Muscle of leg (tissue), 16 donors: ENCODE results near the gene RILPL1. TPM values are rescaled to one million over a fixed set of nuclear protein-coding genes. Genes with fewer than 3 reads are reported as not detected.
"Not testable (repeated sequence)": the region's sequence is repeated elsewhere in the genome, so short reads cannot be mapped to it uniquely, and the experiment has no call there.

Experiments
- DNase-seq: peaks from one replicate; pipeline ENCODE4 v3.0.0; 2013
- H3K27ac ChIP-seq: one replicate; pipeline ENCODE4 v1.5.1; 2013; ENCODE audit warnings: mild to moderate bottlenecking, low read length, control low read depth
- H3K27me3 ChIP-seq: one replicate; pipeline ENCODE4 v1.6.1; 2013; ENCODE audit warnings: low read length; ENCODE audit not compliant: control insufficient read depth, insufficient read depth
- H3K36me3 ChIP-seq: one replicate; pipeline ENCODE4 v1.6.1; 2013; ENCODE audit warnings: low read length; ENCODE audit not compliant: control insufficient read depth, insufficient read depth
- H3K4me1 ChIP-seq: one replicate; pipeline ENCODE4 v1.6.1; 2013; ENCODE audit warnings: low read length; ENCODE audit not compliant: control insufficient read depth, insufficient read depth
- H3K4me3 ChIP-seq: one replicate; pipeline ENCODE4 v1.5.1; 2013; ENCODE audit warnings: low read length, control low read depth
- H3K9me3 ChIP-seq: replicated peaks from 2 replicates; pipeline ENCODE4 v1.6.1; 2013; ENCODE audit warnings: low read depth, low read length; ENCODE audit not compliant: control insufficient read depth
- WGBS: methylation state at CpG from one replicate; pipeline ENCODE4 v1.1.5; 2013; ENCODE audit warnings: missing lambda C conversion rate; ENCODE audit not compliant: insufficient coverage; 5-methylcytosine and 5-hydroxymethylcytosine counted together
- long read RNA-seq, 11 donors: transcript quantifications; one replicate each; lab custom pipeline, GENCODE V29; 2026
- polyA plus RNA-seq, 8 donors: library from polyadenylated mRNA; unstranded; fragments of 120-200 nt; gene quantifications; one replicate each; pipeline versions ENCODE4 v1.2.1 to v1.2.3, GENCODE V29; 2013; ENCODE audit warnings: inconsistent platforms in 1 of 8, low replicate concordance in 1 of 8; ENCODE audit not compliant: insufficient read length in 8 of 8, insufficient read depth in 1 of 8
- total RNA-seq: library from RNA; stranded (reverse); fragments of 120-200 nt; gene quantifications from one replicate; pipeline ENCODE4 v1.2.4, GENCODE V29; 2013

Gene RILPL1, protein sequence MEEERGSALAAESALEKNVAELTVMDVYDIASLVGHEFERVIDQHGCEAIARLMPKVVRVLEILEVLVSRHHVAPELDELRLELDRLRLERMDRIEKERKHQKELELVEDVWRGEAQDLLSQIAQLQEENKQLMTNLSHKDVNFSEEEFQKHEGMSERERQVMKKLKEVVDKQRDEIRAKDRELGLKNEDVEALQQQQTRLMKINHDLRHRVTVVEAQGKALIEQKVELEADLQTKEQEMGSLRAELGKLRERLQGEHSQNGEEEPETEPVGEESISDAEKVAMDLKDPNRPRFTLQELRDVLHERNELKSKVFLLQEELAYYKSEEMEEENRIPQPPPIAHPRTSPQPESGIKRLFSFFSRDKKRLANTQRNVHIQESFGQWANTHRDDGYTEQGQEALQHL
- total RNA-seq = 26.2 TPM
- polyA plus RNA-seq = 10 to 100 TPM; 24.8 to 38.3 (median 30.9) TPM
- long read RNA-seq, donor 1, transcript RILPL1-204 (1 exons, 3,894 nt) = major isoform, 8 of 14 reads
- long read RNA-seq, donor 1, partial matches to known transcripts = 0 of 14 reads
- long read RNA-seq, donor 1, other reads (novel, unspliced or antisense) = 0 of 14 reads
- long read RNA-seq, donor 2, partial matches to known transcripts = 0 of 1 reads
- long read RNA-seq, donor 2, other reads (novel, unspliced or antisense) = 0 of 1 reads
- long read RNA-seq, donor 3, transcript RILPL1-202 (7 exons, 3,932 nt) = major isoform, 7 of 11 reads
- long read RNA-seq, donor 3, partial matches to known transcripts = 0 of 11 reads
- long read RNA-seq, donor 3, other reads (novel, unspliced or antisense) = 0 of 11 reads
- long read RNA-seq, donor 4, partial matches to known transcripts = 0 of 4 reads
- long read RNA-seq, donor 4, other reads (novel, unspliced or antisense) = 0 of 4 reads
- long read RNA-seq, donor 5, transcript RILPL1-204 (1 exons, 3,894 nt) = minor isoform, 6 of 22 reads
- long read RNA-seq, donor 5, transcript RILPL1-202 (7 exons, 3,932 nt) = major isoform, 14 of 22 reads
- long read RNA-seq, donor 5, partial matches to known transcripts = 0 of 22 reads
- long read RNA-seq, donor 5, other reads (novel, unspliced or antisense) = 0 of 22 reads
- long read RNA-seq, donor 6, transcript RILPL1-204 (1 exons, 3,894 nt) = major isoform, 16 of 24 reads
- long read RNA-seq, donor 6, transcript RILPL1-202 (7 exons, 3,932 nt) = minor isoform, 6 of 24 reads
- long read RNA-seq, donor 6, partial matches to known transcripts = 0 of 24 reads
- long read RNA-seq, donor 6, other reads (novel, unspliced or antisense) = 0 of 24 reads
- long read RNA-seq, donor 7, transcript RILPL1-204 (1 exons, 3,894 nt) = major isoform, 6 of 10 reads
- long read RNA-seq, donor 7, partial matches to known transcripts = 0 of 10 reads
- long read RNA-seq, donor 7, other reads (novel, unspliced or antisense) = 0 of 10 reads
- long read RNA-seq, donor 8, transcript RILPL1-204 (1 exons, 3,894 nt) = major isoform, 9 of 10 reads
- long read RNA-seq, donor 8, partial matches to known transcripts = 0 of 10 reads
- long read RNA-seq, donor 8, other reads (novel, unspliced or antisense) = 0 of 10 reads
- long read RNA-seq, donor 9, transcript RILPL1-204 (1 exons, 3,894 nt) = major isoform, 9 of 12 reads
- long read RNA-seq, donor 9, partial matches to known transcripts = 0 of 12 reads
- long read RNA-seq, donor 9, other reads (novel, unspliced or antisense) = 0 of 12 reads
- long read RNA-seq, donor 10, transcript RILPL1-204 (1 exons, 3,894 nt) = major isoform, 19 of 23 reads
- long read RNA-seq, donor 10, partial matches to known transcripts = 0 of 23 reads
- long read RNA-seq, donor 10, other reads (novel, unspliced or antisense) = 0 of 23 reads
- long read RNA-seq, donor 11, transcript RILPL1-202 (7 exons, 3,932 nt) = minor isoform, 5 of 15 reads
- long read RNA-seq, donor 11, transcript RILPL1-204 (1 exons, 3,894 nt) = major isoform, 10 of 15 reads
- long read RNA-seq, donor 11, partial matches to known transcripts = 0 of 15 reads
- long read RNA-seq, donor 11, other reads (novel, unspliced or antisense) = 0 of 15 reads

DNA sequence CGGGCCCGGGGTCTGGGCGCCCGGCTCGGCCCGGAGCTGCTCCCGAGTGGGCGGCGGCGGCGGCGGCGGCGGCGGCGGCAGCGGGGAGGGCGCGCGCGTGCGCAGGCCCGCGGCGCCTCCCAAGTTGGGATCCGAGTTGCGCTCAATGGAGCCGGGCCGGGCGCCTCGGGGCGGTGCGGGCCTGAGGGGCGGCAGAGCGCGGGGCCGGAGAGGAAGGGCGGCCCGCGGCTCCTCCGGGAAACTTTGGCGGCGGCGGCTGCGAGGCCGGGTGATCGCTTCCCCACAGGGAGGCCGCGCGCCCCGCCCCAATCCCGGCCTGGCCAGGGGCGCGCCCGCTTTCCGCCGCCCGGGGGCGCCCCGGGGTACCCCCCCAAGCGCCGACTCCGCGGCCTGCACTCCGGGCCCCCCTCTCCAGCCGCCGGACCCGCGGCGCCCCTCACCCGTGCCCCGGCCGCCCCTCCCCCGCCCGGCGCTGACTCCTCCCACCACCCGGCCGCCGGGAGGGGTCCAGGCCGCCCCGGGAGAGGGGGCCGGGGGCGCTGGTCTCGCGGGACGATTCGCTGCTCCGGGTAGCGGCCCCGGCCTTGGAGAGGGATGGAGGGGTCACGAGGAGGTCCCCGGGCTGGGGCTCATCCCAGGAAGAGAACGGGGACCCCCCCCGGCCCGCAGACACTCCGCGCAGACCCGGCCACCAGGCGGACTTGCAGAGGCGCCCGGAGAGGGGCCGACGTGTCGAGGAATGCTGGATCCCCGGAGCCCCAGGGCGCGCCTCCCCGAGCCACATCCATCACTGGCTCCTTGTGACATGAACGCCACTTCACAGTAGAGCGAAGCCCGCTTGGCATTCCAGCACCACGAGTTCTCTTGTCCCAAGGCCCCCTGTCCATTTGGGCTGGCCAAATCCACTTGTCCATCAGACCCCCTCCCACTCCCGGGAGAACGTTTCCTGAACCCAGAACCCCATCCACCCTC is at the start of gene RILPL1:
Gene RILPL1, minus strand, starts transcription at position 48 of the 972 bp plus-strand sequence. CDS start 237 bp downstream, outside the sequence.
- under 1% methylated on average over 76 of the region's 114 CpGs for WGBS
- H3K27me3 ChIP-seq = peaks cover 8% of the 10 kb centered on the region
- H3K4me1 ChIP-seq = peaks cover 31% of the 10 kb centered on the region
- H3K36me3 ChIP-seq = peaks cover 17% of the 10 kb centered on the region
- H3K27ac ChIP-seq = peak within 1 kb of the TSS; percentile 84
- peak; percentile 81 for DNase-seq
- H3K4me3 ChIP-seq = peak within 1 kb of the TSS; percentile 82
- H3K9me3 ChIP-seq = no peaks in the 10 kb centered on the region

DNA sequence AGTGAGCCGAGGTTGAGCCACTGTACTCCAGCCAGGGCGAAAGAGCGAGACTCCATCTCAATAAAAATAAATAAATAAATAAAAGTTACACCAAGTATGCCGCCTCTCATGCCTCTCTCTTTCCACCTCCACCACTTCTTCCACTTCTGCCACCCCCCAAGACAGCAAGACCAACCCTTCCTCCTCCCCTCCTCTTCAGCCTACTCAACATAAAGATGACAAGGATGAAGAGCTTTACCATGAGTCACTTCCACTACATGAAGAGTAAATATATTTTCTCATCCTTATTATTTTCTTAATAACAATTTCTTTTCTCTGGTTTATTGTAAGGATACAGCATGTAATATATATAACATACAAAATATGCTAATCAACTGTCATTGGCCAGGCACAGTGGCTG is 47.3 kb upstream of the RILPL1 start:
- Histone ChIP-seq H3K4me3 (no peak overlapping the region), H3K27me3 (no peaks in the 10 kb centered on the region), H3K4me1 (peaks cover 21% of the 10 kb centered on the region), H3K9me3 (no peaks in the 10 kb centered on the region), H3K36me3 (peaks cover 2% of the 10 kb centered on the region), H3K27ac (no peak overlapping the region)
- no peak for DNase-seq
- 100% methylated on average over 1 of the region's 4 CpGs for WGBS

DNA sequence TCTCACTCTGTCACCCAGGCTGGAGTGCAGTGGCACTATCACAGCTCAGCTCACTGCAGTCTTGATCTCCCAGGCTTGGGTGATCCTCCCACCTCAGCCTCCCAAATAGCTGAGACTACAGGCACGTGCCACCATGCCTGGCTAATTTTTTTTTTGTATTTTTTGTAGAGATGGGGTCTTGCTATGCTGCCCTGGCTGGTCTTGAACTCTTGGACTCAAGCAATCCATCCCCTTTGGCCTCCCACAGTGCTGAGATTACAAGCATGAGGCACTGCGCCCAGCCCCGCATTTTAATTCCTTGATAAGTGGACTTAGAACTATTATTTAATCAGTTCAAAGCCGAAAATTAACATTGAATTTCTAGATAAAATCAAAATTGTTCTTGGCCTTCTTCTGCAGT is 45.3 kb upstream of the RILPL1 start:
- not testable (repeated sequence) for H3K4me3 ChIP-seq, DNase-seq, H3K36me3 ChIP-seq, H3K27me3 ChIP-seq, H3K27ac ChIP-seq, H3K9me3 ChIP-seq
- peaks cover 14% of the 10 kb centered on the region for H3K4me1 ChIP-seq
- no CpG with 5 or more reads among the region's 4 CpGs for WGBS

DNA sequence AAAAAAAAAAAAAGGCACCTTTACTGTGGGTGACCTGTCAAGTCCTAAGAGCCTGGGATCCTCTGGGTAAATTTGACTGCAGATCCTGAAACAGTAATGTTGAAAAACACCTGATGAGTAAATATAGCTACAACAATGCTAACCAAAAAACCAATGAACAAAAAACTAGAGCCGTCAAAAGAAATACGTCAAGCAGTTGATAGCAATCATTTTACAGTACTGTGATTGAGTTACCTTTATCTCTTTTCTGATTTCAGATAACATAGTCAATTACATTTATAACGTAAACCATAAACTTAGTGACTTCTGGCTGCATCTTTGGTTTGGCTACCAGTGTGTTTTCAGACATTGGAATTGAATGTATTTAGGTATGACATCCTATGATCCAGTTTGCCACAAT is 44.7 kb upstream of the RILPL1 start:
- H3K9me3 ChIP-seq = no peaks in the 10 kb centered on the region
- no peak overlapping the region for H3K4me3 ChIP-seq
- WGBS = no CpG with 5 or more reads among the region's 3 CpGs
- H3K27me3 ChIP-seq = no peaks in the 10 kb centered on the region
- no peak overlapping the region for H3K27ac ChIP-seq
- no peak for DNase-seq
- no peaks in the 10 kb centered on the region for H3K36me3 ChIP-seq
- H3K4me1 ChIP-seq = peaks cover 12% of the 10 kb centered on the region

DNA sequence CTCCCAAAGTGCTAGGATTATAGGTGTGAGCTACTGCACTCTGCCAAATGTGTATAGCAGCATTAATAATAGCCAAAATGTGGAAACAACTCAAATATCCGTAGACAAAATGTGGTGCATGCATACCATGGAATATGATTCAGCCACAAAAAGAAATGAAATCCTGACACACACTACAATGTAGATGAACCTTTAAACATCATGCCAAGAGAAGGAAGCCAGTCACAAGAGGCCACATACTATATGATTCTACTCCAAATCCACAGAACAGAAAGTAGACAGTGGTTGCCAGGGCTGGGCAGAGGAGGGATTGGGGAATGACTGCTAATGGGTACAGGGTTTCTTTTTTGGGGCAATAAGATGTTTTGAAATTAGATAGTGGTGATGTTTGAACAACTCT is 43.1 kb upstream of the RILPL1 start:
- Histone ChIP-seq H3K27me3 (no peaks in the 10 kb centered on the region), H3K36me3 (no peaks in the 10 kb centered on the region), H3K9me3 (no peaks in the 10 kb centered on the region), H3K4me1 (no peaks in the 10 kb centered on the region), H3K4me3 (no peak overlapping the region), H3K27ac (no peak overlapping the region)
- WGBS = no CpG with 5 or more reads among the region's 1 CpG
- DNase-seq = no peak

DNA sequence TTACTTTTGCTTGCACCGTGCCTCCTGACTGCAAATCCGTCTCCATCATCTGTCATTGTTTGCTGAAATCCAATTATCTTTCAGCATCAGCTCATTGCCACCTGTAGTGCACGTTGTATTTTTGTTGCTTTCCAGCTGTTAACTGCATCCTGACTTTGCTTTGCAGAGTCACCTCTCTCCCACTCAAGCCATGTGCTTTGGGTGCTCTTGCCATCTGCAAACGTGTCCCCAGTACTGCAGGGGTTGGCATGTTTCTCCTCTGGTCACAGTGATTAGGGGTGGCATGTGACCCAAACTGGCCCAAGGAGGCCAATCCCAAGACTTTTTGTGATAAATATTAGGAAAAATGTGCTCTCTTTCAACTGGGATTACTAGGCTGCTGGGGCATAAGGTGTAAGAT is 40.4 kb upstream of the RILPL1 start:
- H3K36me3 ChIP-seq = no peaks in the 10 kb centered on the region
- no peak for DNase-seq
- no peaks in the 10 kb centered on the region for H3K27me3 ChIP-seq
- no peaks in the 10 kb centered on the region for H3K4me1 ChIP-seq
- no peak overlapping the region for H3K4me3 ChIP-seq
- no peaks in the 10 kb centered on the region for H3K9me3 ChIP-seq
- 49% methylated on average over 3 of the region's 4 CpGs for WGBS
- H3K27ac ChIP-seq = no peak overlapping the region

DNA sequence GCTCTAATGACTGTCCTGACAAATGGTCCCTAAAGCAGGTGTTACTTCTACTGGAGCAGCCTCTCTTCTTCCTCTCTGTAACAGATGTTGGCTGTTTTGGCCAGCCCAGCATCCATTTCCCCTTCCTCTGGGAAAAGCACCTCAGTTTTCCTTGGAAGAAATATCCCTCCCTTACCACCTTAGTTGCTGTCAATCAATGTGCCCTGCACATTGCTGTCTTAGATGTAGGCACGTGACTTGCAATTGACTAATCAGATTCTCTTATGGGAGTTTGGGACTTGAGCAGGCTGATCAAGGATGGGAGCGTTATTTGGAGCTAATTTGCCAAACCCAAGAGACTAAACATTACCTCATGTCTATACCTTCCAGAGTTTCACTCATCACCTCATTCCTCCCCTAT is 38.9 kb upstream of the RILPL1 start:
- no peaks in the 10 kb centered on the region for H3K4me1 ChIP-seq

DNA sequence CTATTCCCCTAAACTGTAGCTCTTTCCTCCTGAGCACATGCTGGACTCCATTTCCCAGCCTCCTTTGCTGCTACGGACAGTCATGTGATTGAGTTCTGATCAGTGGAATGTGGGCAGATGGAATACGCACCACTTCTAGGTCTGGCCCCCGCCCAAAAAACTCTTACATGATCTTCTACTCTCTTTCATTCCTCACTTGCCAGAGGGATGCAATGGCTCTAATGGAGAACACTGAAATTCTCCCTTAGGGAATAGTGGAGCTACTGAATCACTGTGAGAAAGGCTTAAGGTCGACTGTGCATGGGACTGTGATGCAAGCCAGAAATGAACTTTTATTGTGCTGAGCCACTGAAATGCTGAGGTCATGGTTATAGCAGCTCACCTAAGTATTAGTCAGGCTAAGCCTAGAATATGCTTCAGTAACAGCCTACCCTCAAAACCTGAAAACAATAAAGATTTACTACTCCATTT is 37.9 kb upstream of the RILPL1 start:
- no peaks in the 10 kb centered on the region for H3K36me3 ChIP-seq
- H3K27me3 ChIP-seq = no peaks in the 10 kb centered on the region
- WGBS = 29% methylated on average over 1 of the region's 4 CpGs
- no peak overlapping the region for H3K4me3 ChIP-seq
- no peaks in the 10 kb centered on the region for H3K4me1 ChIP-seq
- DNase-seq = peak; percentile 37
- no peaks in the 10 kb centered on the region for H3K9me3 ChIP-seq
- H3K27ac ChIP-seq = no peak overlapping the region

More for the DNA sequence above, 38.9 kb upstream of the RILPL1 start:
- Histone ChIP-seq H3K27me3 (no peaks in the 10 kb centered on the region), H3K36me3 (no peaks in the 10 kb centered on the region), H3K9me3 (no peaks in the 10 kb centered on the region), H3K27ac (no peak overlapping the region), H3K4me3 (no peak overlapping the region)
- no peak for DNase-seq
- no CpG with 5 or more reads among the region's 2 CpGs for WGBS
